ENCODE results near the gene OTULINL.

Gene OTULINL

DNA sequence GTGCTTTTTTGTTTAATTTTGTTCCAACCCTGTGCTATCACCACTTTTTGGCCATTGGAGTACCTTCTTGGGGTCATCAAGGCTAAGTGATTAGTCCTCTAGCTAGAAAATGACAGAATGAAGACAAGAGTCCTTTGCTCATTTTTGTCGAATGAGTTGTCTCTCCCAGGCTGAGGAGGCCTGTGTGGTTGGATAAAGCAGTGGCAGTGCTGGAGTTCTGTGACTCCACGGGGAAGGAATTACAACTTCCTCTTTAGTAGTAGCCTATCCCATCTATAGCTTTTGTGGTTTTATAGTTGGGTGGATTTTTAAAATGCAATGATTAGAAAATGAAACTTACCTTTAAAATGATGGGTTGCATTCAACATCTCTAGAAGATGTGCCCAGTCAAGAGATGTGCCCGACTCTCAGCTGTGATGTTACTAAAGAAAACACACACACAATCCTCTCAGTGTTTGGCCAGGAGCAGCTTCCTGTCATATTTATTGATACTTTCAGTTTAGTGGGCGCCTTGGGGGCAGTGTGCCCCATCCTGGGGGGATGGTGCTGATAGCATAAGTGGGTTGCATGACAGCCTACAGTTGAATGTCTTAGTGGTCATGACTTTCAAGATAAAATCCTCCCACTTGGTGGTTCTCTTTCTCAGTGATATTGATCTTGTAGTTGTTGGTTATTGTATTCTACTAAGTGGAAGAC, 11.9 kb downstream of the OTULINL start:
- TF ChIP-seq CTCF (IDR thresholded peaks at IDR 0.05; ENCODE audit: low read depth, low read length), result no peak

GRCh38 chr5:14594378-14595074, 12.9 kb downstream of the OTULINL start:
- no peak for TF ChIP-seq CTCF (IDR thresholded peaks at IDR 0.05; ENCODE audit: low read depth, low read length)
- DNase-seq (ENCODE audit: extremely low read depth, low read depth), result no peak

More for the DNA sequence above, 11.9 kb downstream of the OTULINL start:
- DNase-seq (ENCODE audit: extremely low read depth, low read depth), result no peak

- no peak for DNase-seq (ENCODE audit: extremely low read depth, low read depth)
These were observed 13.6 kb downstream of the OTULINL start for GRCh38 chr5:14595189-14595588.

DNA sequence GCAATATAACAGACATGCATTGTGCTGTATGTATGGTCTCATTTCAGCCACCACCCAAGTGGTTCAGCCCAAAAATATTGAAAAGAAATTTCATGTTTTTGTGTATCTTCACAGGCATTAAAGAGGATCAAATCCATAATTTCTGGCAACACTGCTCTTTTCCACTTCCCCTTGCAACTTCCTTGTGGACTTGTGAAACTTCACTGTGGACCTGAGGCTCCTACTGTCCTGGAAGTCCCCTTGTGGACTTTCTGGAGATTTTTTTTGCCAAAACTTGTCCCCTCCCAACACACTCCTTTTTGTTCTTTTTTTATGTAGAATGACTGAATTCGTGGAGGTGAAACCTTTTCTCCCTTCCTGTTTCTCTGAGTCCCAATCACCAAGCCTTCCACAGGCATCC, 14.3 kb downstream of the OTULINL start:
- DNase-seq (ENCODE audit: extremely low read depth, low read depth), result no peak
- TF ChIP-seq CTCF (IDR thresholded peaks at IDR 0.05; ENCODE audit: low read depth, low read length), result no peak

More at GRCh38 chr5:14595189-14595588, 13.6 kb downstream of the OTULINL start:
- no peak for TF ChIP-seq CTCF (IDR thresholded peaks at IDR 0.05; ENCODE audit: low read depth, low read length)

- TF ChIP-seq CTCF (IDR thresholded peaks at IDR 0.05; ENCODE audit: low read depth, low read length), result no peak
- DNase-seq (ENCODE audit: extremely low read depth, low read depth), result no peak
These were observed 15.5 kb downstream of the OTULINL start for GRCh38 chr5:14597080-14597479.

DNA sequence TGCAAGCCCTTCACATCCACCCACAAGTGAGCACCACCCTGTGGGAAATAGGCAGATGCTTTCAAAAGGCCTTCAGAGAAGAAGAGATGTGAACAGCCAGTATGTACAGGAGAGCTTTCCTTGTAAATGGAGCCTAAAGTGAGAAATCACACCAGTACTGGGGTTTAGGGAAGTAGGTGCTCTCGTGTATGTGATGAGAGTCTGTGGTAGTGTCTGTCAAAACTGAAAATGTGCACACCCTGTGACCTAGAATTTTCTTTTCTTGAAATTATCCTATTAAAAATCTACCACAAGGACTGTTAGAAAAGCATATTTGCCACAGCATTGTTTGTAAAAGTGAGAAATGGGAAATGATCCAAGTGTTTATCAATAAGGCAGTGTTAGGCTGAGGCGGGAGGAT, 16.6 kb downstream of the OTULINL start:
- no peak for TF ChIP-seq CTCF (IDR thresholded peaks at IDR 0.05; ENCODE audit: low read depth, low read length)
- no peak for DNase-seq (ENCODE audit: extremely low read depth, low read depth)

GRCh38 chr5:14599476-14600127, 18.0 kb downstream of the OTULINL start:
- TF ChIP-seq CTCF (IDR thresholded peaks at IDR 0.05; ENCODE audit: low read depth, low read length), result no peak
- DNase-seq (ENCODE audit: extremely low read depth, low read depth), result no peak
